ENCODE data around the gene ERGIC1. TPM values are rescaled to one million over a fixed set of nuclear protein-coding genes. Genes with fewer than 3 reads are reported as not detected.

Gene ERGIC1
- total and polyA plus RNA-seq, 2 of the 8 experiments (the other 6 are each of a cell fraction or from before 2014, with no cell fraction given), result 95.3 to 106 TPM

DNA sequence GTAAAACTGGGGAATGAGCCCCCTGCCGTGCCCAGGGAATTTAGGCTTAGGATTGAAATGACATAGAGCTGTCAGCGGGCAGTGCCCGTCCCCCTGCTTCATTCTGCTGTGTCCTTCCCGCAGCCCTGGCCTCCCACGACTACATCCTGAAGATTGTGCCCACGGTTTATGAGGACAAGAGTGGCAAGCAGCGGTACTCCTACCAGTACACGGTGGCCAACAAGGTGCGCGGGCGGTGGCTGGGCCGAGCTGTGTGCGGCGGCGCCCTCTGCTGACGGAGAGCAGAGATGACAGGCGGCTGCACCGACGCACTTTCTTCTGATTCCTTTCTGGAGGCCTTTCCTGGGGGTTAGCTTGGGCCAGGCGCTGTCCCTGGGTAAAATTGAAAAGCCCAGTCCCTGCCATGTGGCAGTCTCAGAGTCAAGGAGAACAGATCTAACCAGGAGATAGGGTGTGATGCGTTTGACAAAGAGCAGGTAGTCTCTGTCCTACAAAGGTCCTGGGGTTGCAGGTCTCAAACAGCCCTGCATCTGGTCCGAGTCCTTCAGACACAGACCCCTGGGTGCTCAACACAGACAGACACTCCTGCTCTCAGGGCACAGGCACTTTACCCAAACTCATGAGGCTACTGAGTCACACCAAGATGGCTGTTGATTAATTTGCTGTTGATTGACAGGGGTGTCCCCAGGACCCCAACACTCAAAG lies 98.4 kb downstream of the ERGIC1 start (continued):
- TF ChIP-seq, protein P1, sequence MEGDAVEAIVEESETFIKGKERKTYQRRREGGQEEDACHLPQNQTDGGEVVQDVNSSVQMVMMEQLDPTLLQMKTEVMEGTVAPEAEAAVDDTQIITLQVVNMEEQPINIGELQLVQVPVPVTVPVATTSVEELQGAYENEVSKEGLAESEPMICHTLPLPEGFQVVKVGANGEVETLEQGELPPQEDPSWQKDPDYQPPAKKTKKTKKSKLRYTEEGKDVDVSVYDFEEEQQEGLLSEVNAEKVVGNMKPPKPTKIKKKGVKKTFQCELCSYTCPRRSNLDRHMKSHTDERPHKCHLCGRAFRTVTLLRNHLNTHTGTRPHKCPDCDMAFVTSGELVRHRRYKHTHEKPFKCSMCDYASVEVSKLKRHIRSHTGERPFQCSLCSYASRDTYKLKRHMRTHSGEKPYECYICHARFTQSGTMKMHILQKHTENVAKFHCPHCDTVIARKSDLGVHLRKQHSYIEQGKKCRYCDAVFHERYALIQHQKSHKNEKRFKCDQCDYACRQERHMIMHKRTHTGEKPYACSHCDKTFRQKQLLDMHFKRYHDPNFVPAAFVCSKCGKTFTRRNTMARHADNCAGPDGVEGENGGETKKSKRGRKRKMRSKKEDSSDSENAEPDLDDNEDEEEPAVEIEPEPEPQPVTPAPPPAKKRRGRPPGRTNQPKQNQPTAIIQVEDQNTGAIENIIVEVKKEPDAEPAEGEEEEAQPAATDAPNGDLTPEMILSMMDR (IDR thresholded peaks at IDR 0.05; ENCODE audit: control extremely low read depth in 1 of 3, insufficient read depth in 1 of 3, low read depth in 1 of 3, low read length in 3 of 3), result peak; percentile 90 to 97 (median 94)
- TF ChIP-seq KDM4A (IDR thresholded peaks at IDR 0.05; ENCODE audit: low read depth, low read length, severe bottlenecking), result no peak
